Mucosa of descending colon (tissue), 3 donors: ENCODE data around the gene GABRP. TPM values are rescaled to one million over a fixed set of nuclear protein-coding genes. Genes with fewer than 3 reads are reported as not detected.

Experiments
- ATAC-seq: fragments of 200-7000 bp; cut with Tn5 transposase; one replicate; pipeline ENCODE4 v1.9.1; 2020; ENCODE audit warnings: mild to moderate bottlenecking, moderate library complexity
- DNase-seq, 3 donors: peaks; one replicate each; pipeline ENCODE4 v3.0.0-alpha.2; 2020
- H3K36me3 ChIP-seq: fragments of 200-600 bp; one replicate; pipeline ENCODE4 v1.8.0; 2021; ENCODE audit warnings: low read depth, mild to moderate bottlenecking
- H3K4me1 ChIP-seq: fragments of 200-600 bp; one replicate; pipeline ENCODE4 v1.8.0; 2021; ENCODE audit warnings: low read depth, mild to moderate bottlenecking
- H3K4me3 ChIP-seq: fragments of 200-600 bp; one replicate; pipeline ENCODE4 v1.8.0; 2021; ENCODE audit warnings: mild to moderate bottlenecking
- H3K9me3 ChIP-seq: fragments of 200-600 bp; one replicate; pipeline ENCODE4 v1.8.0; 2021; ENCODE audit warnings: mild to moderate bottlenecking
- CTCF ChIP-seq: fragments of 200-600 bp; IDR thresholded peaks from one replicate; pipeline ENCODE4 v1.8.0; 2022; ENCODE audit warnings: antibody characterized with exemption, mild to moderate bottlenecking
- intact Hi-C, 2 donors: fragments of 100-400 bp; cut with DNase I in 1 of 2; cut with micrococcal nuclease in 1 of 2; formaldehyde crosslinking; loops; one replicate each; pipeline versions ENCODE4 v1.11.0 to v1.11.1; 2022; cut with DNase I, micrococcal nuclease
- total RNA-seq, 3 donors: library from RNA; stranded (reverse); fragmentation: NEBNext Ultra II Directional in 2 of 3; extraction: Animal tissue kit (Norgen Biotek cat#: 25700) in 2 of 3; gene quantifications; one replicate each; pipeline versions ENCODE4 v1.2.1 to v1.2.4, GENCODE V29; 2021 to 2023
- donor health status: DM: no; HTN: no; CAD: no; lungs with moderate emphysema.
- donor health status: DM: no; HTN: no; CAD: no.
- donor health status: DM: no; HTN: yes; CAD: no.

Gene GABRP
- total RNA-seq, 3 donors from 2014 or later, result 0.09 to 2.0 TPM; not detected in 1

DNA sequence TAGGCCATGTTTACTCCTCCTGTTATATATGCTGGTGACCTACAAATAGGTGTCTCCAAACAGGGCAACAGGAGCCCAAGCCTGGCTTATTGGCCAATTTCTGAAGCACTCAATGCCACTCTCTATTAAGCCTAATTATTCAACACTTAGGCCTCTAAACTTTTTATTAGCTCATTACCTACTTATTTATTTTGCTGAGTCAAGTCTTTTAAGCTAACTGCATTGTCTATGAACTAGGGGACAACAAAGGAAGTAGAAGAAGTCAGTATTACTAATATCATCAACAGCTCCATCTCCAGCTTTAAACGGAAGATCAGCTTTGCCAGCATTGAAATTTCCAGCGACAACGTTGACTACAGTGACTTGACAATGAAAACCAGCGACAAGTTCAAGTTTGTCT, 28.2 kb downstream of the GABRP start:
- ATAC-seq (no peak), DNase-seq (no peak)
- H3K36me3 ChIP-seq, result no peaks in the 10 kb centered on the region
- no peaks in the 10 kb centered on the region for H3K9me3 ChIP-seq
- intact Hi-C loops, result no loop called here
- no peak overlapping the region for H3K4me3 ChIP-seq
- TF ChIP-seq CTCF, result no peak
- no peaks in the 10 kb centered on the region for H3K4me1 ChIP-seq

DNA sequence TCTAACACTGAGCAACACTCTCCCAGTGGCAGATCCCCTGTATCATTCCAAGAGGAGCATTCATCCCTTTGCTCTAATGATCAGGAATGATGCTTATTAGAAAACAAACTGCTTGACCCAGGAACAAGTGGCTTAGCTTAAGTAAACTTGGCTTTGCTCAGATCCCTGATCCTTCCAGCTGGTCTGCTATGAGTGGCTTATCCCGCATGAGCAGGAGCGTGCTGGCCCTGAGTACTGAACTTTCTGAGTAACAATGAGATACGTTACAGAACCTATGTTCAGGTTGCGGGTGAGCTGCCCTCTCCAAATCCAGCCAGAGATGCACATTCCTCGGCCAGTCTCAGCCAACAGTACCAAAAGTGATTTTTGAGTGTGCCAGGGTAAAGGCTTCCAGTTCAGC, 29.7 kb downstream of the GABRP start:
- no peak for DNase-seq
- H3K4me1 ChIP-seq, result no peaks in the 10 kb centered on the region
- ATAC-seq, result no peak
- H3K36me3 ChIP-seq, result no peaks in the 10 kb centered on the region
- no peak overlapping the region for H3K4me3 ChIP-seq
- no peak for TF ChIP-seq CTCF
- no peaks in the 10 kb centered on the region for H3K9me3 ChIP-seq
- intact Hi-C loops, result no loop called here

DNA sequence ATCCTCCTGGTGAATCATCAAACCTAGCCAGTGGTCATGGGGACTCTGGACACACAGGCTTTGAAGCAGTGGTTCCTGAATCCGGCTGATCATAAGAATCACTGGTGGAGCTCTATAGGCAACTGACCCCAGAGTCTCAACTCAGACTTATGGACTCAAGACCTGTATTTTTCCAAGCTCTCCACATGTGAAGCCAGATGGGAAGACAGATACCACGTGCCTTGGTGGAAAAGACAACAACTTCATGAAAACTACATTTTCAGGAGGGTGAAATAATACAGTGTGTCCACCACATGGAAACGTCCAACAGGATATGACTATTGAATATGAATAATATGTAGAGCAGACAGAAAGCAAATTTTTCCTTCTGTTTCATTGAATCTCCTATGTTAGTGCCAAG, 33.7 kb downstream of the GABRP start:
- intact Hi-C loops, result no loop called here

GRCh38 chr5:170818232-170818631, 34.7 kb downstream of the GABRP start:
- DNase-seq (no peak), ATAC-seq (no peak)
- intact Hi-C loops, result no loop called here
- Histone ChIP-seq H3K4me1 (no peaks in the 10 kb centered on the region), H3K36me3 (no peaks in the 10 kb centered on the region), H3K9me3 (no peaks in the 10 kb centered on the region), H3K4me3 (no peak overlapping the region)
- TF ChIP-seq CTCF, result no peak

More for the DNA sequence above, 33.7 kb downstream of the GABRP start:
- Histone ChIP-seq H3K9me3 (no peaks in the 10 kb centered on the region), H3K4me3 (no peak overlapping the region), H3K36me3 (no peaks in the 10 kb centered on the region), H3K4me1 (no peaks in the 10 kb centered on the region)
- DNase-seq, result no peak
- TF ChIP-seq CTCF, result no peak
- no peak for ATAC-seq

GRCh38 chr5:170819824-170820223, 36.3 kb downstream of the GABRP start:
- no peak for TF ChIP-seq CTCF
- peak in 1 of 3 donors; percentile 29 for DNase-seq
- H3K4me3 ChIP-seq, result no peak overlapping the region
- H3K9me3 ChIP-seq, result no peaks in the 10 kb centered on the region
- no peaks in the 10 kb centered on the region for H3K36me3 ChIP-seq
- no peak for ATAC-seq
- intact Hi-C loops, result no loop called here
- H3K4me1 ChIP-seq, result no peaks in the 10 kb centered on the region

DNA sequence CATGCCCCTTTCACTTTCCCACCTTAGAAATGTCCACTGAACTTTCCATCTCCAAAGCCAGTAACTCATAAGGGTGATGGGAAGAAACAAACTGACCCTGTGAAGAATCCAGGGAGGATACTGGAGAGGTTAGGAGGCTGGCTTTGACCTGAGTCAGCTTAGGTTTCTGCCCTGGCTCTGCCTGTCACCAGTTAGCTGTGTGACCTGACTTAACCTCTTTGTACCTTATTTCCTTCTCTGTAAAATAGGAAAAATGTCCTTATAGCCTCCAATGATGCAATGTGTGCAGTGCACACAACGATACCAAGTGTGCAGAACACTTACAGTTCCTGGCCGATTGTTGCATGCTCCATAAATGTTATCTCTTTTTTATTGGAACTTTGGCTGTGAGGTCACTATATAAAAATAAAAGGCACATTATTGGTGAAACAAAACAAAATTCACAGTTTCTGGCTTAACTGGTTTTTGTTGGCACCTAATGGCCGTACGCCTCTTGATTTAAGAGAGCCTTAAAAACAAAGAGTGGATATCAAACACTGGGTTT, 37.8 kb downstream of the GABRP start:
- Histone ChIP-seq H3K9me3 (no peaks in the 10 kb centered on the region), H3K36me3 (no peaks in the 10 kb centered on the region), H3K4me1 (no peaks in the 10 kb centered on the region), H3K4me3 (no peak overlapping the region)
- TF ChIP-seq CTCF, result no peak
- intact Hi-C loops, result no loop called here
- ATAC-seq (peak; percentile 96), DNase-seq (peak in 1 of 3 donors; percentile 2)
